ENCODE measurements around the gene FOXN1.

Gene FOXN1

GRCh38 chr17:28499684-28500357 lies 6.3 kb upstream of the FOXN1 start:
- in situ Hi-C loops (cut with MboI; ENCODE audit: low sequenced_read_pairs) = loop anchor here (25.0 kb wide), 1 partner anchor 88 kb away; the partner anchor contains the start of gene SLC46A1

- in situ Hi-C loops (cut with MboI; ENCODE audit: low sequenced_read_pairs) = loop anchor here (25.0 kb wide), 1 partner anchor 89 kb away; the partner anchor contains the start of gene SLC46A1
Measured at GRCh38 chr17:28500712-28501379, 5.3 kb upstream of the FOXN1 start.

GRCh38 chr17:28501421-28502284 lies 4.5 kb upstream of the FOXN1 start:
- in situ Hi-C loops (cut with MboI; ENCODE audit: low sequenced_read_pairs) = loop anchor here (25.0 kb wide), 1 partner anchor 89 kb away; the partner anchor contains the start of gene SLC46A1

GRCh38 chr17:28503420-28503819 lies 2.7 kb upstream of the FOXN1 start:
- in situ Hi-C loops (cut with MboI; ENCODE audit: low sequenced_read_pairs) = loop anchor here (25.0 kb wide), 1 partner anchor 91 kb away; the partner anchor contains the start of gene SLC46A1

GRCh38 chr17:28506763-28507487 lies 777 bp downstream of the FOXN1 start:
- in situ Hi-C loops (cut with MboI; ENCODE audit: low sequenced_read_pairs) = loop anchor here (25.0 kb wide), 1 partner anchor 95 kb away; the partner anchor contains the start of gene SLC46A1

- in situ Hi-C loops (cut with MboI; ENCODE audit: low sequenced_read_pairs) = loop anchor here (25.0 kb wide), 1 partner anchor 95 kb away; the partner anchor contains the start of gene SLC46A1
Measured at GRCh38 chr17:28507567-28508203, 1.5 kb downstream of the FOXN1 start.

GRCh38 chr17:28508211-28508724 lies 2.1 kb downstream of the FOXN1 start:
- in situ Hi-C loops (cut with MboI; ENCODE audit: low sequenced_read_pairs) = loop anchor here (25.0 kb wide), 1 partner anchor 96 kb away; the partner anchor contains the start of gene SLC46A1

GRCh38 chr17:28509789-28510188 lies 3.6 kb downstream of the FOXN1 start:
- in situ Hi-C loops (cut with MboI; ENCODE audit: low sequenced_read_pairs) = loop anchor here (25.0 kb wide), 1 partner anchor 97 kb away; the partner anchor contains the start of gene SLC46A1

- in situ Hi-C loops (cut with MboI; ENCODE audit: low sequenced_read_pairs) = loop anchor here (25.0 kb wide), 1 partner anchor 100 kb away; the partner anchor contains the start of gene SLC46A1
Measured at GRCh38 chr17:28511858-28512461, 5.8 kb downstream of the FOXN1 start.

- in situ Hi-C loops (cut with MboI; ENCODE audit: low sequenced_read_pairs) = loop anchor here (25.0 kb wide), 1 partner anchor 101 kb away; the partner anchor contains the start of gene SLC46A1
Measured at GRCh38 chr17:28513476-28513875, 7.3 kb downstream of the FOXN1 start.

GRCh38 chr17:28514561-28515002 lies 8.4 kb downstream of the FOXN1 start:
- in situ Hi-C loops (cut with MboI; ENCODE audit: low sequenced_read_pairs) = loop anchor here (25.0 kb wide), 1 partner anchor 102 kb away; the partner anchor contains the start of gene SLC46A1

- in situ Hi-C loops (cut with MboI; ENCODE audit: low sequenced_read_pairs) = loop anchor here (25.0 kb wide), 1 partner anchor 103 kb away; the partner anchor contains the start of gene SLC46A1
Measured at GRCh38 chr17:28515518-28515917, 9.4 kb downstream of the FOXN1 start.

- in situ Hi-C loops (cut with MboI; ENCODE audit: low sequenced_read_pairs) = loop anchor here (25.0 kb wide), 1 partner anchor 106 kb away; the partner anchor contains the start of gene SLC46A1
Measured at GRCh38 chr17:28518132-28518531, 12.0 kb downstream of the FOXN1 start.

- in situ Hi-C loops (cut with MboI; ENCODE audit: low sequenced_read_pairs) = loop anchor here (25.0 kb wide), 1 partner anchor 106 kb away; the partner anchor contains the start of gene SLC46A1
Measured at GRCh38 chr17:28518578-28518977, 12.4 kb downstream of the FOXN1 start.

- in situ Hi-C loops (cut with MboI; ENCODE audit: low sequenced_read_pairs) = loop anchor here (25.0 kb wide), 1 partner anchor 107 kb away; the partner anchor contains the start of gene SLC46A1
Measured at GRCh38 chr17:28519236-28519635, 13.1 kb downstream of the FOXN1 start.

- in situ Hi-C loops (cut with MboI; ENCODE audit: low sequenced_read_pairs) = loop anchor here (25.0 kb wide), 1 partner anchor 108 kb away; the partner anchor contains the start of gene SLC46A1
Measured at GRCh38 chr17:28520687-28521086, 14.5 kb downstream of the FOXN1 start.

GRCh38 chr17:28521311-28522085 lies 15.3 kb downstream of the FOXN1 start:
- in situ Hi-C loops (cut with MboI; ENCODE audit: low sequenced_read_pairs) = loop anchor here (25.0 kb wide), 1 partner anchor 109 kb away; the partner anchor contains the start of gene SLC46A1
